Fibroblast of peridontal ligament (primary cell): ENCODE measurements around the gene CACYBP.
A peak's percentile ranks its signal among the peaks of the same experiment; 100 is the strongest.

Experiments used
- DNase-seq: peaks from one replicate; pipeline ENCODE4 v3.0.0-alpha.2; 2010; ENCODE audit errors: extremely low read depth

Gene CACYBP, protein sequence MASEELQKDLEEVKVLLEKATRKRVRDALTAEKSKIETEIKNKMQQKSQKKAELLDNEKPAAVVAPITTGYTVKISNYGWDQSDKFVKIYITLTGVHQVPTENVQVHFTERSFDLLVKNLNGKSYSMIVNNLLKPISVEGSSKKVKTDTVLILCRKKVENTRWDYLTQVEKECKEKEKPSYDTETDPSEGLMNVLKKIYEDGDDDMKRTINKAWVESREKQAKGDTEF

DNA sequence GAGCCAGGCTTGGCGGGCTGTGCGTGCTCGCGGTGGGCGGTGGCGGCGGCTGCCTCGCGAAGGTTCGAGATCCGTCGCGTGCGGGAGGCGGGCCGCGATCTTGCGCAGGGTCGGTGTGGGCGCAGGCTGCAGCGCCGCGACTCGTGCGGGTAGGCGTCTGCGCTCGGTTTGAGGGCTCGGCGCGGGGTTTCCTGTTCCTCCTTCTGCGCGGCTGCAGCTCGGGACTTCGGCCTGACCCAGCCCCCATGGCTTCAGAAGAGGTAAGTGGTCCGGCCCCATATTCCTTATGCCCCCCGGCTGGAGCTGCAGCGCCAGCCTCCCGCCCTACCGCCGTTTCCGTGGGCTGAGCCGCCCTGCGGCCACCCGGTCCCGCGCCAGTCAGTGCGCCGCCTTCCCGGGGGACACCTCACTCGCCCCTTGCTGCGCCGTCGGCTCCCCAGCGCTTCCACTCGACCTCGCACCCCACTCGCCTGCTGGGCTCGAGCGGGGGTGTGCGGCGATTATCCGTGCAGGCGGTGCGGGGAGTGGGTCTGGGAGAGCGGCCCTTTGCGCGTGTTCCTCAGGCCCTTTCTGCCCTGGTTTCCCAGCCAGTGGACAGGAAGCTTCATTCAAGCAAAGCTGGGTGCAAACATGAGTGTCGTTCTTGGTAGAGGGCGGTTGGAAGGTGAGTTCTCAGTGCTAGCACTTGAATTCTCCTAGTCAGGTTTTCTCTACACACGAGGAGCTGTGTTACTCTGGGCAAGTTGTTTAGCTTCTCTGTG, at the start of gene CACYBP:
Gene CACYBP, plus strand, starts transcription at position 12 of the 761 bp plus-strand sequence. Its CDS starts 234 bp downstream, at position 246.
- DNase-seq, result no peak

DNA sequence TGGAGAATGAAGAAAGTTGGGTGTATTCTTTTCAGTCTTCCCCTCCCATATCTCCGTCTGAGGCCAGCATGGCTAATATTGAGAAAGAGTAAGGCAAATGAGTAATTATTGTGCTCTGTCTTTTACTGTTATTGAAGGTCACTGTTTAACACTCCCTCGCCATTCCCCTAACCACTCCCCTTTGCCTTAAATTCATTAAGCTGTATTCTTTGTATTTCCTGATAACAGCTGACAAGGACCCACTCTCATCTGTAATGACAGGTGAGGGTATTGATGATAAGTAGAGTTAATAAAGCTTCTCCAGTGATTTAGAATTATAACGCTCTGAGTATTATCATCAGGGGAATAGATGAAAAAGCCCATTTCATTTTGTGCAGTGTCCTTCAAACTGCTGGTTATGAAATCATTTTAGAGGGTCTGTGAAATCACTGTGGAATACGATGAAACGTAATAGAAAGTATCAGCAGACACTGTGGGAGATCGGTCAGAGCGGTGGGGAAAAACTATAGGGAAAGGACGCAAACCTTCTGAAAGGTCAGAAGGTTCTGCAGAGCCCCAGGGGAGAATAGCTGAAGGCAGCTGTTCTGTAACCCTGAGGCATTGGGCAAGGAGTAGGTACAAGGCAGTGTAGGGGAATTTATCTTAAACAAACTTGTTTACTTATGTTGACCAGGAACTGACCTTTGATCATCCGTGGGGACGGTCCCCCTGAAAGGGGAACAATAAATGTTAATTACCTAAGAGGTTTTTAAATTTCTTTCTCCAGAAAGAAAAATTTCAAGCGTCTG, 46.3 kb upstream of the CACYBP start:
- no peak for DNase-seq

DNA sequence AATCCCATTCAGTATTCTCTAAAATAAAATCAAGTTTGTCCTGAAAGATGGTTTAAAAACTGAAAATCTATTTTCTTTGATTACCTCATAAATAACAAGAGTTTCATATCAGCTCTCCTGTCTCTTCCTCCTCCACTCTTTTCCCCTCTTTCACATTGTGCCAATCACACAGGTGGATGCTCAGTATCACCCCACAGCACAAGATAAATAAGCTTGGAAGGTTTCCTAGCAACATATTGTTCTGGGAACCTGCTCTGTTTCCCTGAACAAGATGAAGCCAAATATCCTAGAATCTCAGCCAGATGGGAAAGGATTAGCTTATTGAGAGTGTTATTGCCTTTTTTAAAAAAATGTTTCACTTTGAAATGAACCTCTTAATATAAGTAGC, 45.7 kb upstream of the CACYBP start:
- DNase-seq, result no peak

DNA sequence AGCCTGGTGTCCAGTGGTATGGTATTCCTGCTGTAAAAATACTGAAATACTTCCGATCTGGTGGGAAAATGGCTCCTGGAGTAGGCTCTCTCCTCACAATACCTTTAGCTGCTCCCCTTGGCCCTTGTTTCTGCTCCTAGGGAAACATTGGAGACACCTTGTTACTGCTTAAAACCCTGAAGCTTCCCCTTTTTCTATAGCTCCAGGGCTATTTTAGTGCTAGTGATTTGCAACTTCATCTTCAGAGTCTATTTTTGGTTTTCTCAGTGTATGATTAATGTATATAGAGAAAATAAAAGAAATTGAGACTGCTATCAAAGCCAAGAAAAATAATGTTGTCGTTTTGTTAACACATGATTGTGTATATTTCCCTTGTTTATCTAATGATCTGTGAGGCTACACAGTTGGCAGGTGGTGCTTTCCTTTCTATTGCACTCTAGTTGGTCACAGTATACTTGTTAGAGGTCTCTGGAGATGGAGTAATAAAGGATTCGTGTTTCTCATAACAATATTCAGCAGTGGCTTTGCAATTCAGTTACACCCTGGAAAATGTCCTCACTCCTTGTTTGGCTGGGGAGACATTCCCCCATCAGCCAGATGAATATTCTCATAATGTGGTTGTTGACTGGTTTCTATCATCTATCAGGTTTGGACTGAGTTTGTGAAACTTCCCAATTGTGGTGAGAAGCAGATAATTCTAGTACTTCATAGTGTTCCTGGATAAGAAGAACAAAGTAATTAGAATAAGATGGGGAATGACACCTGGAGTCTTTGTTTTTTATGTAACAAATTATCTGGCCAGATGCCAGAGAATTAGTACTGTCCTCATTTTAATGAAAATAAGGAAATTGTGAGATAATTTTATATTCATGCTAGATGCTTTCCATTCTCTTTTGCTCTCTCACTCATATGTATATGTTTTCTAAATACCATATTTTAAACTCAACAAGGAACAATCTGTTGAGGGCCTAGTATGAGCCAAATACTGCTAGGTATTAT, 44.8 kb upstream of the CACYBP start:
- DNase-seq, result no peak

DNA sequence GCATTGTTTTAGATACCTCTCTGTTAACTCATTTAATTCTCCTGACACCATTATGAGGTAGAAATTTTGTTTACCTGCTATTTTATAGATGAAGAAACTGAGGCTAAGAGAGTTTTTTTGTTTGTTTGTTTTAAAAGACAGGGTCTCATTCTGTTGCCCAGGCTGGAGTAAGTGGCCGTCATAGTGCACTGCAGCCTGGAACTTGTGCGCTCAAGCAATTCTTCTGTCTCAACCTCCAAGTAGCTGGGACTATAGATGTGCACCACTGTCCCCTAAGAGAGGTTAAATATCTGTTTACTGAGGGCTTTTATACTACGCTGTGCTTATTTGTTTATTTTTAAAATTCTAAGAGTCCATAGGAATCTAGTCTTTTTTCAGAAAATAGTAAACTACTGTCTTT, 43.7 kb upstream of the CACYBP start:
- no peak for DNase-seq

DNA sequence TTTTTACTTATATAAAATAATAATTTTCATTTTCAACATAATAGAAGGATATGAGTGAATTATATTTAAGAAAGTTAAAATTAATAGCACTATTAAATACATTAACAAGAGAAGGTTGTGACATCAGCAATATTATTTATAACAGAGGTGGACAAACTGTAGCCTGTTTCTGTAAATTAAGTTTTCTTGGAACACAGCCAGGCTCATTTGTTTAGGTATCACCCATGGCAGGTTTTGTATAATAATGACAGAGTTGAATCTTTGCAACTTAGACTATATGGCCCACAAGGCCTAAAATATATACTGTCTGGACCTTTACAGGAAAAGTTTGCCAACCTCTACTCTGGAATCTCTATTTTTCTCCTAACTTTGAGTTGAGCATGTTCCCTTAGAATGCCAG, 42.8 kb upstream of the CACYBP start:
- no peak for DNase-seq

DNA sequence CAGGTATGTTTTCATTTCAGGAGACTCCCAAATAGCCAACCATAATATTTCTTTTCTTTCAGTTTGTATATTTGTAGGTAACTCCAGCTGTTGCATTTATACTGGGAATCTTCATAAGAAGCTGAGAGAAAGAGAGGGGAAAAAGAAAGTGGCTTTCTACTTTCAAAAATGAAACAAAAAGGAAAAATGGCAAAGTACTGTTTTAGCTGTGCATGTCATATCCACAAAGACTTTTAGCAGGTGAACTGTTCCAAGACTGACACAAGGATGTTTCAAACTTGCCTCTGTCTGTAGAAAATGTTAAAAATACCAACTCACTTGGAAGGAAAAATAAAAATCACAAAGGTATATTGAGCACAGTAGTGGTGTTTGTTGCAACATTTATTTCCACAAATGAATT, 41.9 kb upstream of the CACYBP start:
- no peak for DNase-seq

DNA sequence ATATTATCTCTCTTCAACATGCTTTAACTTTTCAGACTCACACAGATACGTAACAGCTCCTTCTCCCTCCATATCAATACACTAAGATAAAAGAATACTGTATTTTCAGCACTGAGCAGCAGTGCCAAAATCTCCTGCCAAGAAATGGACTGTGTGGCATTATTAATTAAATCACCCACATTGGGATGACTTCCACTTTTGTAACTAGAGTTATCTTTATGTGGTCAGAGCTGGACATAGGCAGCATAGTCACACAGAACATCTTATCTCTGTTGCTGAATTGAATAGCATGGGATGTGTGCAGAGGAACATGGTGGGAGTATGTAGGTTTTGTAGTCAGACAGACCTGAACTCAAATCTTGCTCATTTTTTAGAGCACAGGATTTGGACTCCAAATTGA, 41.4 kb upstream of the CACYBP start:
- no peak for DNase-seq

DNA sequence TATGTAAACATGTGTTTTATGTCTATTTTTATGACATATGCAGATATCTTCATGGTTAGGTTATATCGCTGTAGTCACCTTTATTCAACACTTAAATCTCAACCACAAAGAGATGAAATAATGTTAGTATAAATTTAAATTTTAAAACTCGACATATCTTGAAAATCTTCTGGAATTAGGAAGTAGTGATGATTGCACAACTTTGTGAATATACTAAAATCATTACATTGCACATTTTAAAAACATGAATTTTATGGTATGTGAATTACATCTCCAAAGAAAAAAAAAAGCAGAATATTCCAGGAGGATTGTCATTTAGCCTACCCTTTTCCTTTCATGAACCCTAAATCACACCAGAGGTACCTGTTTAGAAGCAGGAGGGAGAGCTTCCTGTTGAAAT, 39.4 kb upstream of the CACYBP start:
- no peak for DNase-seq

DNA sequence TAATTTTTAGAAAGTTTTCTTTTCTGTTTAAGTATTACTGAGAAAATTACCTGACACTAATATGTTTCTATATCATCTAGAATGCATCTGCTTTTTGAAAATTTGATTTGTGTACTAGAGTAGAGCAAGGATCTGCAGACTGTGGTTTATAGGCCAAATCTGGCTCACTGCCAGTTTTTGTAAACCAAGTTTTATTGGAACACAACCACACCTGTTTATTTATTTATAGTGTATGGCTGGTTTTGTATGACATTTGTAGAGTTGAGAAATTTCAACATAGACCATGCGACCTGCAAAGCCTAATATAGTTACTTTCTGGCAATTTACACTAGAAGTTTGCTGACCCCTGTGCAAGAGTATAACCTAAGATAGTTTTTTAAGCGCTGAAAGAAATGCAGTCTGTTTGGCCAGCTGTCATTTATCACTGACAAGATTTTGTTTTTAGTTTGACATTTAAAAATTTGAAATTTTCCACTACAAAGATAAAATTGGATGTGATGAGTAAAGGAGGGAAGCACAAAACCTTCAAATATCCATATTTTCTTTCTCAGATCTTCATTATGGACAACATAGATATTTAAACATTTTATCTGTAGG, 36.1 kb upstream of the CACYBP start:
- DNase-seq, result no peak

DNA sequence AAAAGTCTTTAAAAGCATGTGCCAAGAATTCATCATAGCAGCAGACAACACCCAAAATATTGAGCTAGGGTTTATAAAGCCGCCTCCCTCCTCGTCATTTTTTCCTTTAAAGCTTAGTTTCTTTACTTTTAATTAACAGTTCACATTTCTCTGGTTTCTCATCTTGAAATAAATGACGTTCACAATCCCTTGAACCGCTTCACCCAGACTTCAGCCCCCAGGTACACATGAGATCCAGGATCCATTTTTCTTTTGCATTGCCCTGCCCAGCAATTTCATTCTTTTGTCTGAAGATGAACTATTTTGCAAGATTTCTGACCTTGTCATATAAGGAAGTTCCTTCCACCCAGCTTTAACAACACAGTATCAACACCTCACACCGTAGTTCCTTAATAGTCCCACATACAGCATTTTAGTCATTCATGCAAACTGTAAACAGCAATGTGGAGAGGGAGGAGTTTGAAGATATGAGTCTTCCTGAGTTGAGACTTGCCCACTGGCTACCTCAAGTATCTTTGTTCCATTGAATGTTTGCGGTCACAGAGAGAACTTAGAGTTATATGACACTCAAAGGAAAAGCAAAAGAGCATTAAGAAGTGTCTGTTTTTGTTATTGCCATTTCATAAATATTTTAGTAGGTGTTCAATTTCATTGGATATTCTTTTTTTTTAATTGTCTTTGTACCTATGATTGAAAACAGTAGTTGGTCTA, 35.3 kb upstream of the CACYBP start:
- DNase-seq, result no peak

DNA sequence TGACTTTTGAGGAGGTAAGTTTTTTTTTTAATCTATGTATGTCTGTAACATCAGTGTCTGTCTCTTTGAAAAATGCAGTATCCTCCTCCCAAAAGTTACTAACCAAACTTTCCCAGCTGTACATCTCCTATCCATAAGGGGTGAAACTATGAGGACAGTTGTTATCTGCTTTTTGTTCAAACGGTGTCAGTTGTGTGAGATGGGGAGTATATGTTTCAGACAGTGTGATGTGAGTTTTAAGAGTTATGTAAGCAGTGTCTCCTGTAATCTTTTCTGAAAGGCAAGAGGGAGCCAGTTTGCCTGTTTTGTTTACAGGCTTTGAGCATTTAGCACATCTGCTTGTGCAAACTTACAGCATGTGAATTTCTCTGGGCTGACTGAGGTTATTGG, 34.8 kb upstream of the CACYBP start:
- DNase-seq, result peak; percentile 35

DNA sequence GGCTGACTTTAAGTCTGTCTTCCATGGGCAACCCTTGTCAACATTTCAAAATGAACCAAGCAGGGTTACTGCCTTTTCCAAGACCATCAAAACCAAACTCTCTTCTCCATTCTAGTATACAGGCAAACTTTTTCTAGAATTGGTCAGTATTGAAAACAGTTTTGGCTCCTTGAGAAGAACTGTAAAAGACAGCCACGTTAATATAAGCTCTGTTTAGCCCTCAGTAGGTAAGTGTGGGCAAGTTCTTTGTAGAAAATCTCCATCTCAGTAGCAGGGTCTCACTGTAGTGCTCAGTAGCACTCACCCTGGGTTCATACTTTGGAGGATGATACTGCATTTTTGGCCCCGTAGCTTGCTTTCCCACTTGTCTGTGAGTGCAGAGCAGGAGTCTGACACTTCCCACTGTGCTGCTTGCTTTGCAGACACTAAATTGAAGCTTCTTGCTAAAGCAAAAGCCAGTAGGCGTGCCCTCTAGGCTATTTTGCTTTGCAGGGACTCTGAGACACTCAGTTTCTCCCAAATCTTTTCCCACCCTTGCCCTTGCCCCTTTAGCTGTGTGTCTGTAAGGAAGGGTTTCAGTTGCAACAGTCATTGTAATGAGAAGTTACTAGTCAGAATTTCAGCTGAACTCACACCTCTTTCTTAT, 34.3 kb upstream of the CACYBP start:
- DNase-seq, result no peak

DNA sequence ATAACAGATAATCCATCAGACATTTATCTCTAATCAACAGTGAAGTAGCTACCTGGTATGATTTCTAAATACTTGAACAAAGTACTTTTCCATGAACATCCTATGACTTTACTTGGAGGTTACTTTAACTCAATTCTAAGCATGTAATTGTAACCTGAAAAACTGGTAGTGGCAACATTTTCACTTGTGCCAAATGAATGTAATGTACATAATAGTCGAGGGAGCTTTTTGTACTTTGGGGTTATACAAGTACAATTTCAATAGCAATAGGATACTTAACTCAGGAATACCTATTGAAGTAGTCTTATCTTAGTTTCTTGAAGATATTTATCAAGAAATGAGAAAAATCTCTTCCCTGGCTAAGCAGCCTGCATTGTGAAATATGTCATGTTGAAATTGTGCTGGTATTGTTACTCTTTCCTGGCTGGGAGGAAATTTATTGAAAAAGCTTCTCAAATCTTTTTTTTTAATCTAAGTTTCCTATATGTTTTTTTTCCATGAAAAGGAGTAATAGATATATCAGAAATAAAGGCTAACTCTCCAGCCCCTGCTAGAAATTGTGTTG, 33.7 kb upstream of the CACYBP start:
- no peak for DNase-seq

DNA sequence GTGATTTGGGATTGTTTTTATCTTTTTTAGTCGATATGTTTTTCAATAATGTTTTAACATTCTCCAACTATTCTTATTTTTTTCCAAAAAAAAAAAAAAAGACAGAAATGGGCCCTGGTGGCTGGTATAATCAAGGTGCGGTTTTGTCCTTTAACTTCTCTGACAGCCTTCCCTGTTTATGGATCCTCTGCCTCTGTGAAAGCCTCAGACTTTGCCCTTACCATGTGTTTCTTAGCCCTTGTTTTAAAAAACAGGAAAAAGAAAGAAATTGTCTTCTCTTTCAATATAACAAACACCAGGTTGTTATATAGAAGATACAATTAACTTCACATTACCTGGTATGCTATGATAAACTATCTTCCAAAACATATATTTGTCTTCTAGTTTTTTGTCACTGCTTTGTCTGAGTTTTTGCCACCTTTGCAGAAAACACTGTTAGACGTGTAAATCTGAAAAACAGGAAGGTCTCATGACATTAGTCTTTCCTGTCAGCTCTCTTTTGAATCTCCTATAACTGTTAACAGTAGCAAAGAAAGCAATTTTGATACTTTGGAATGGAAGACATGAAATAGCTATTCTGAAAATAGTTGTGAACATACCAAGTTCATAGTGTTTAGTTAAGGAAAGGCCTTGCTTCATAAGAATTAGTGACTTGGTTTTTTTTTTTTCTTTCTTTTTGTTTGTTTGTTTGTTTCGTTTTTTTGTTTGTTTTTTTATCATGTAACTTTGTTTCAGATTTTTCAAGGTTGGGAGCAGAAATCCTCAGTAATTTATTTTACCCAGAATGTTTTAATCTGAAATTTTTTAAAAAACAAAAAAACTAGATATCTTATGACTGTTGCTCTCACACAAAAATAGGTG, 31.7 kb upstream of the CACYBP start:
- DNase-seq, result no peak

DNA sequence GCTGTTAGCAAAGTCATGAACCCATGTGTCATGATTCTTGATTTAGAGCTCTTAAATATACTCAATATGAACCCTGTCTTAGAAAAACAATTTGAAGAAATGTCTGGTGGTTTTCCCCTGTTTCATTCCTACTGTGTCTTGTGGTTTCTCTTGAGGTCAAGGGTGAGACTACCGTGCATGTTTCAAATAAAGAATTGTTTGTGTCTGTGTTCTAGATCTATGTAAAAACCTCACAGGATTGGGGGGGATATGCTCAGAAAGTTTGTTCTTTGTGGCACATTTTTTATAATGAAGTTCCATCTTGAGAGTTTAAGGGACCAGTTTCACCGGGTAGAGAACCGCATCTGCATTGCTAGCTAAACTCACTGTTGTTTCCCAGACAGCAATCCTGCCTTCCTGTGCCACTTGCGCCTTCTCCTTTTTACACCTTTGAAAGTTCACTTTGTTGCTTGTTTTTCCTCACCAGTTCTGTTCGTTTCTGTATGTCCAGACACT, 30.9 kb upstream of the CACYBP start:
- DNase-seq, result peak; percentile 62

DNA sequence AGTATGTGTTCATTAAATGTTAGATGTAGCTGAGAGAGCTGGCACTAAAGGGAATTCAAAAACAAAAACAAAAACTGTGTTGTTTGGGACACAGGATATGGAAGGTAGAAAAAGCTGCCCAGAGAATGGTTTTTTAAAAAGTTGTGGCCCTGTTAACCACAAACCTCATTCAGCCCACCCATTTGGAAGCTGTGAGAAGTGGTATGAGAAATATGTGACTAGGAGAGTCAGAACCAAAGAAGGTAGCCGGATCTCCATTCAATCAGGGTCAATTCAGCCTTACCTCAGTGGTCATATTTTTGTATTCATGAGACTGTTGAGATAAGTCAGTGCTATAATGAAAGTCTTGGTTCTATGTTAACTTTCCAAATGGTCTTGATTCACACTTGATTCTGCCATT, 29.8 kb upstream of the CACYBP start:
- no peak for DNase-seq

DNA sequence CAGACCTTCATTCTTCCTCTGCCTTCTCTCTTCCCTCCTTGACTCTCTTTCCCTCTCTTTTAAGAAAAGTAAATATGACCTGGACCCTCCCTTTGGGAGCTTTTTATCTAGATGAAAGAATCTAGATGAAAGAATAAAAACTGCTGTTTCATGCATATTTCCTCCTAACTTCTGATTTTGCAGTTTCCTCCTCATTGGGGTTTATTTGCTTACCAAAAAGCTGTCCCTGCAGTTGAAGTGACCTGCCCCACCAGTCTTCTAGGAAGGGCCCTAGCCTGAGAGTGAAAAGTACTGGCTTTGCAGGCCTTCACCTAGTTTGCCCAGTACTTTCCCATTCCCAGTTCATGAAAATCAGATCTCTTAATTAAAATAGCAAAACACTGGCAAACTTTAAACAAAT, 28.3 kb upstream of the CACYBP start:
- DNase-seq, result no peak

DNA sequence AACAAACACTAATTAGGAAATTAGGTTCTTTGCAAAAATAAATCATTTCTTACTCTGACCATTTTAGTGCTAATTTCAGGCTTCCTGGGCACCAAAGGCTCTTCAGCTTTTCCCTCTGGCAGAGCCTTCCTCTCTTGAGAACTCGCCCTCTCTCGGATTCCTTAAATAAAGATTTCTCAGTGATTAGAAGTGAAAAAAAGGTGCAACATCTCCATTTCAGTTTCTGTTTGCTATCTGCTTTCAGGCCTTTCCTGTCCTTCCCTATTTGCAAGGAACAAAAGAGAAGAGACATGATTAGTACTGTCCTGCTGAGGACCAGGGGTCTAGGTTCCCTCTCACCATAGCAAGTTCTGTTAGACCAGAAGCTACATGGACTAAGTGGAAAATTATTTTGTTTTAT, 27.8 kb upstream of the CACYBP start:
- DNase-seq, result no peak
